ENCODE measurements around the gene LRRC46. TPM values are rescaled to one million over a fixed set of nuclear protein-coding genes. Genes with fewer than 3 reads are reported as not detected.

LRRC46 gene
- total and polyA plus RNA-seq, 2 experiments from 2014 or later, result 0.18 to 0.35 TPM

DNA sequence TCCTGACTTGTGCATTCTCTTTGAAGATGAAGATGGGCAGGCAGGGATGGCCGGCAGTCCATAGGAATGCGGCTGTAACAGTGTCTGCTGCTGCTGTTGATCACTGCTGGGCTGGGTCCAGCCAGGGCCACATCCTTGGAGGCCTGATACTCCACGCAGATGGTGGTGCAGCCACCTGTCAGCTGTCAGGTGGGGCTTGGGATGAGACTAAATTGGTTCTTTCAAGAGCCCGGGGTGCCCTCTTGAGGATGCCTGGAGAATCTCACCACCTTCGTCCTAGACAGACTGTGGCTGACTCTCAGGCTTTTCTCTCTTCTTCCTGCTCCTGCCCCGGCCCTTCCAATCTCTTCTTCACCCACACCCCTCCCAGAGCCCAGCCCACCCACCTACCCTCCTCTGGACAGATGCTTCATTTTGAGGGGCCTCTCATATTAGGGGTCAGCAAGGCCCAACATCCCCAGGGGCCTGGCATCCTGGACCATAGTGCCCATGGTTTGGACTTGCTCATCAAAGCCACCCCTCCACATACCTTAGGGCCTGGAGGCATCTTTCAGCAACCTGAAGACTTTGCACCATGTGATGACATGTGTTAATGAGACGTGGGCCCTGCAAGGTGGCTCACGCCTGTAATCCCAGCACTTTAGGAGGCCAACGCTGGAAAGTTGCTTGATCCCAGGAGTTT lies 29.0 kb upstream of the LRRC46 start:
- Histone ChIP-seq H3F3A (replicated peaks; ENCODE audit: low read depth) (no peaks in the 10 kb centered on the region), H3K36me3 (ENCODE audit: insufficient read depth) (no peaks in the 10 kb centered on the region), H3K4me2 (no peak overlapping the region), H3K79me2 (replicated peaks; ENCODE audit: insufficient read depth) (no peaks in the 10 kb centered on the region), H3K4me1 (ENCODE audit: insufficient read depth) (no peaks in the 10 kb centered on the region), H3K27me3 (ENCODE audit: insufficient read depth) (no peaks in the 10 kb centered on the region), H3K4me3 (no peak overlapping the region), H4K20me1 (replicated peaks; ENCODE audit: insufficient read depth) (no peaks in the 10 kb centered on the region; the same call in 1 of the 2 replicates), H3K9me2 (ENCODE audit: insufficient read depth) (no peaks in the 10 kb centered on the region), H2AFZ (no peak overlapping the region), H3K27ac (ENCODE audit: low read depth) (no peak overlapping the region)
- Mint-ChIP-seq H3K36me3 (ENCODE audit: low read depth) (no peaks in the 10 kb centered on the region), H3K4me3 (no peak overlapping the region), H3K27me3 (ENCODE audit: insufficient read depth, low read depth, poor library complexity) (peaks cover 8% of the 10 kb centered on the region), H3K4me1 (no peaks in the 10 kb centered on the region), H3K27ac (no peak overlapping the region), H3K9me3 (no peaks in the 10 kb centered on the region)
- TF ChIP-seq, protein P1, sequence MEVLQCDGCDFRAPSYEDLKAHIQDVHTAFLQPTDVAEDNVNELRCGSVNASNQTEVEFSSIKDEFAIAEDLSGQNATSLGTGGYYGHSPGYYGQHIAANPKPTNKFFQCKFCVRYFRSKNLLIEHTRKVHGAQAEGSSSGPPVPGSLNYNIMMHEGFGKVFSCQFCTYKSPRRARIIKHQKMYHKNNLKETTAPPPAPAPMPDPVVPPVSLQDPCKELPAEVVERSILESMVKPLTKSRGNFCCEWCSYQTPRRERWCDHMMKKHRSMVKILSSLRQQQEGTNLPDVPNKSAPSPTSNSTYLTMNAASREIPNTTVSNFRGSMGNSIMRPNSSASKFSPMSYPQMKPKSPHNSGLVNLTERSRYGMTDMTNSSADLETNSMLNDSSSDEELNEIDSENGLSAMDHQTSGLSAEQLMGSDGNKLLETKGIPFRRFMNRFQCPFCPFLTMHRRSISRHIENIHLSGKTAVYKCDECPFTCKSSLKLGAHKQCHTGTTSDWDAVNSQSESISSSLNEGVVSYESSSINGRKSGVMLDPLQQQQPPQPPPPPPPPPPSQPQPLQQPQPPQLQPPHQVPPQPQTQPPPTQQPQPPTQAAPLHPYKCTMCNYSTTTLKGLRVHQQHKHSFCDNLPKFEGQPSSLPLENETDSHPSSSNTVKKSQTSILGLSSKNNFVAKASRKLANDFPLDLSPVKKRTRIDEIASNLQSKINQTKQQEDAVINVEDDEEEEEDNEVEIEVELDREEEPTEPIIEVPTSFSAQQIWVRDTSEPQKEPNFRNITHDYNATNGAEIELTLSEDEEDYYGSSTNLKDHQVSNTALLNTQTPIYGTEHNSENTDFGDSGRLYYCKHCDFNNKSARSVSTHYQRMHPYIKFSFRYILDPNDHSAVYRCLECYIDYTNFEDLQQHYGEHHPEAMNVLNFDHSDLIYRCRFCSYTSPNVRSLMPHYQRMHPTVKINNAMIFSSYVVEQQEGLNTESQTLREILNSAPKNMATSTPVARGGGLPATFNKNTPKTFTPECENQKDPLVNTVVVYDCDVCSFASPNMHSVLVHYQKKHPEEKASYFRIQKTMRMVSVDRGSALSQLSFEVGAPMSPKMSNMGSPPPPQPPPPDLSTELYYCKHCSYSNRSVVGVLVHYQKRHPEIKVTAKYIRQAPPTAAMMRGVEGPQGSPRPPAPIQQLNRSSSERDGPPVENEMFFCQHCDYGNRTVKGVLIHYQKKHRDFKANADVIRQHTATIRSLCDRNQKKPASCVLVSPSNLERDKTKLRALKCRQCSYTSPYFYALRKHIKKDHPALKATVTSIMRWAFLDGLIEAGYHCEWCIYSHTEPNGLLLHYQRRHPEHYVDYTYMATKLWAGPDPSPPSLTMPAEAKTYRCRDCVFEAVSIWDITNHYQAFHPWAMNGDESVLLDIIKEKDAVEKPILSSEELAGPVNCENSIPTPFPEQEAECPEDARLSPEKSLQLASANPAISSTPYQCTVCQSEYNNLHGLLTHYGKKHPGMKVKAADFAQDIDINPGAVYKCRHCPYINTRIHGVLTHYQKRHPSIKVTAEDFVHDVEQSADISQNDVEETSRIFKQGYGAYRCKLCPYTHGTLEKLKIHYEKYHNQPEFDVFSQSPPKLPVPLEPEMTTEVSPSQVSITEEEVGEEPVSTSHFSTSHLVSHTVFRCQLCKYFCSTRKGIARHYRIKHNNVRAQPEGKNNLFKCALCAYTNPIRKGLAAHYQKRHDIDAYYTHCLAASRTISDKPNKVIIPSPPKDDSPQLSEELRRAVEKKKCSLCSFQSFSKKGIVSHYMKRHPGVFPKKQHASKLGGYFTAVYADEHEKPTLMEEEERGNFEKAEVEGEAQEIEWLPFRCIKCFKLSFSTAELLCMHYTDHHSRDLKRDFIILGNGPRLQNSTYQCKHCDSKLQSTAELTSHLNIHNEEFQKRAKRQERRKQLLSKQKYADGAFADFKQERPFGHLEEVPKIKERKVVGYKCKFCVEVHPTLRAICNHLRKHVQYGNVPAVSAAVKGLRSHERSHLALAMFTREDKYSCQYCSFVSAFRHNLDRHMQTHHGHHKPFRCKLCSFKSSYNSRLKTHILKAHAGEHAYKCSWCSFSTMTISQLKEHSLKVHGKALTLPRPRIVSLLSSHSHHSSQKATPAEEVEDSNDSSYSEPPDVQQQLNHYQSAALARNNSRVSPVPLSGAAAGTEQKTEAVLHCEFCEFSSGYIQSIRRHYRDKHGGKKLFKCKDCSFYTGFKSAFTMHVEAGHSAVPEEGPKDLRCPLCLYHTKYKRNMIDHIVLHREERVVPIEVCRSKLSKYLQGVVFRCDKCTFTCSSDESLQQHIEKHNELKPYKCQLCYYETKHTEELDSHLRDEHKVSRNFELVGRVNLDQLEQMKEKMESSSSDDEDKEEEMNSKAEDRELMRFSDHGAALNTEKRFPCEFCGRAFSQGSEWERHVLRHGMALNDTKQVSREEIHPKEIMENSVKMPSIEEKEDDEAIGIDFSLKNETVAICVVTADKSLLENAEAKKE (CRISPR knock-in tag; IDR thresholded peaks at IDR 0.05), result no peak
- TF ChIP-seq, protein P2, sequence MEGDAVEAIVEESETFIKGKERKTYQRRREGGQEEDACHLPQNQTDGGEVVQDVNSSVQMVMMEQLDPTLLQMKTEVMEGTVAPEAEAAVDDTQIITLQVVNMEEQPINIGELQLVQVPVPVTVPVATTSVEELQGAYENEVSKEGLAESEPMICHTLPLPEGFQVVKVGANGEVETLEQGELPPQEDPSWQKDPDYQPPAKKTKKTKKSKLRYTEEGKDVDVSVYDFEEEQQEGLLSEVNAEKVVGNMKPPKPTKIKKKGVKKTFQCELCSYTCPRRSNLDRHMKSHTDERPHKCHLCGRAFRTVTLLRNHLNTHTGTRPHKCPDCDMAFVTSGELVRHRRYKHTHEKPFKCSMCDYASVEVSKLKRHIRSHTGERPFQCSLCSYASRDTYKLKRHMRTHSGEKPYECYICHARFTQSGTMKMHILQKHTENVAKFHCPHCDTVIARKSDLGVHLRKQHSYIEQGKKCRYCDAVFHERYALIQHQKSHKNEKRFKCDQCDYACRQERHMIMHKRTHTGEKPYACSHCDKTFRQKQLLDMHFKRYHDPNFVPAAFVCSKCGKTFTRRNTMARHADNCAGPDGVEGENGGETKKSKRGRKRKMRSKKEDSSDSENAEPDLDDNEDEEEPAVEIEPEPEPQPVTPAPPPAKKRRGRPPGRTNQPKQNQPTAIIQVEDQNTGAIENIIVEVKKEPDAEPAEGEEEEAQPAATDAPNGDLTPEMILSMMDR (conservative IDR thresholded peaks at IDR 0.05; ENCODE audit: low read depth in 2 of 2), result peak; percentile 65 to 83
- ATAC-seq (peak; percentile 98), DNase-seq (ENCODE audit: low spot score) (peak; percentile 91)

DNA sequence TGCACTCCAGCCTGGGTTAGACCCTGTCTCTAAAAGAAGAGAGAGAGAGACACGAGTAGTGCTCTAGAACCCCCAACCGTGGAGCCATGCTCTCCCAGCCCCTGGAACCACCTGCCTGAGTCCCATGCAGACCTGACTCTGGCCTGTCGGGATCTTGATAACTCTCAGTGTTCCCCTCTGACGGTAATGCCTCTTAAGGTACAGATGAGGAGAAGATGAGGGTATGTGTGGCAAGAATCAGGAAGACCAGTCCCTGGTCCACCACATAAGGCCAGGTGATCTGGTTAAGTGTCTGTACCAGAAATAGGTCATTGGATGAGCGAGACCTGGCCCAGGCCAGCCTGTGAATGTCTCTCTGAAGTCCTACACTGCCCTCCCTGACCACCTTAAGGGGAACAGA lies 28.3 kb upstream of the LRRC46 start:
- Mint-ChIP-seq H3K4me3 (no peak overlapping the region), H3K36me3 (ENCODE audit: low read depth) (no peaks in the 10 kb centered on the region), H3K27ac (no peak overlapping the region), H3K27me3 (ENCODE audit: insufficient read depth, low read depth, poor library complexity) (peaks cover 8% of the 10 kb centered on the region), H3K9me3 (no peaks in the 10 kb centered on the region), H3K4me1 (no peaks in the 10 kb centered on the region)
- Histone ChIP-seq H3K4me2 (no peak overlapping the region), H3K27me3 (ENCODE audit: insufficient read depth) (no peaks in the 10 kb centered on the region), H3K9me2 (ENCODE audit: insufficient read depth) (no peaks in the 10 kb centered on the region), H2AFZ (no peak overlapping the region), H3K4me1 (ENCODE audit: insufficient read depth) (no peaks in the 10 kb centered on the region), H3F3A (replicated peaks; ENCODE audit: low read depth) (no peaks in the 10 kb centered on the region), H4K20me1 (replicated peaks; ENCODE audit: insufficient read depth) (no peaks in the 10 kb centered on the region; the same call in 1 of the 2 replicates), H3K36me3 (ENCODE audit: insufficient read depth) (no peaks in the 10 kb centered on the region), H3K27ac (ENCODE audit: low read depth) (no peak overlapping the region), H3K4me3 (no peak overlapping the region), H3K79me2 (replicated peaks; ENCODE audit: insufficient read depth) (no peaks in the 10 kb centered on the region)
- DNase-seq (ENCODE audit: low spot score) (no peak), ATAC-seq (no peak)
- TF ChIP-seq CREB1 (CRISPR knock-in tag; IDR thresholded peaks at IDR 0.05; ENCODE audit: low read depth) (no peak), ZNF114 (CRISPR knock-in tag; IDR thresholded peaks at IDR 0.05) (no peak)

All from GM23338 (cell line).